Natural killer cell (primary cell): ENCODE data around the gene ANKLE1. TPM values are rescaled to one million over a fixed set of nuclear protein-coding genes. Genes with fewer than 3 reads are reported as not detected.

Source experiments
- ATAC-seq, 3 donors: fragments of 150-1000 bp in 2 of 3; fragments of 200-7000 bp in 1 of 3; cut with Tn5 transposase; 1 replicate in 1 of 3; 2 replicates in 2 of 3; pipeline ENCODE4 v1.10.0; 2021; ENCODE audit warnings: mild to moderate bottlenecking in 2 of 3, moderate library complexity in 2 of 3
- DNase-seq, 2 donors: peaks; one replicate each; pipeline versions ENCODE4 v3.0.0 to v3.0.0-alpha.2; 2013 to 2021; ENCODE audit warnings: mixed read lengths in 1 of 2
- H3K27ac ChIP-seq: one replicate; pipeline ENCODE4 v1.5.1; 2013; ENCODE audit warnings: mild to moderate bottlenecking, low read length
- H3K27me3 ChIP-seq: one replicate; pipeline ENCODE4 v1.6.1; 2013; ENCODE audit warnings: low read length; ENCODE audit not compliant: control insufficient read depth, insufficient read depth
- H3K36me3 ChIP-seq: one replicate; pipeline ENCODE4 v1.6.1; 2013; ENCODE audit warnings: low read length; ENCODE audit not compliant: control insufficient read depth, insufficient read depth
- H3K4me1 ChIP-seq: one replicate; pipeline ENCODE4 v1.6.1; 2013; ENCODE audit warnings: low read length; ENCODE audit not compliant: control insufficient read depth, insufficient read depth
- H3K4me3 ChIP-seq: one replicate; pipeline ENCODE4 v1.5.1; 2013; ENCODE audit warnings: low read length
- H3K9me3 ChIP-seq: one replicate; pipeline ENCODE4 v1.6.1; 2013; ENCODE audit warnings: low read length; ENCODE audit not compliant: control insufficient read depth, insufficient read depth
- H3K27ac Mint-ChIP-seq, 2 donors: one replicate each; pipeline ENCODE4 v1.8.0; 2022; ENCODE audit warnings: mild to moderate bottlenecking in 2 of 2, mixed read lengths in 2 of 2, moderate library complexity in 1 of 2
- H3K27me3 Mint-ChIP-seq, 2 donors: one replicate each; pipeline ENCODE4 v1.8.0; 2022; ENCODE audit warnings: low read depth in 2 of 2, mixed read lengths in 2 of 2
- H3K36me3 Mint-ChIP-seq: one replicate; pipeline ENCODE4 v1.8.0; 2022; ENCODE audit warnings: mixed read lengths
- H3K4me1 Mint-ChIP-seq, 2 donors: one replicate each; pipeline ENCODE4 v1.8.0; 2022; ENCODE audit warnings: mixed read lengths in 2 of 2
- H3K4me3 Mint-ChIP-seq: one replicate; pipeline ENCODE4 v1.8.0; 2022; ENCODE audit warnings: mild to moderate bottlenecking, moderate library complexity, mixed read lengths
- H3K9me3 Mint-ChIP-seq, 2 donors: one replicate each; pipeline ENCODE4 v1.8.0; 2022; ENCODE audit warnings: mixed read lengths in 2 of 2
- WGBS: methylation state at CpG from one replicate; pipeline ENCODE4 v1.1.7; 2013; ENCODE audit warnings: missing lambda C conversion rate; ENCODE audit not compliant: insufficient coverage; 5-methylcytosine and 5-hydroxymethylcytosine counted together
- intact Hi-C: fragments of 100-400 bp; cut with micrococcal nuclease; formaldehyde crosslinking; loops from one replicate; pipeline ENCODE4 v1.14.2; 2022
- total RNA-seq, 4 donors: library from RNA; stranded (reverse); fragments of 120-200 nt in 1 of 4; gene quantifications; one replicate each; pipeline versions ENCODE4 v1.2.3 to v1.2.4, GENCODE V29; 2013 to 2022
- TF ChIP-seq, protein P1 (sequence below): fragments of 200-600 bp; IDR thresholded peaks from one replicate; pipeline ENCODE4 v1.8.0; 2022; ENCODE audit warnings: antibody characterized with exemption

The ANKLE1 gene
- total RNA-seq, 3 donors from 2014 or later (not counting 1 experiment from before 2014, with no cell fraction given): 1.3 to 3.6 (median 2.0) TPM

DNA sequence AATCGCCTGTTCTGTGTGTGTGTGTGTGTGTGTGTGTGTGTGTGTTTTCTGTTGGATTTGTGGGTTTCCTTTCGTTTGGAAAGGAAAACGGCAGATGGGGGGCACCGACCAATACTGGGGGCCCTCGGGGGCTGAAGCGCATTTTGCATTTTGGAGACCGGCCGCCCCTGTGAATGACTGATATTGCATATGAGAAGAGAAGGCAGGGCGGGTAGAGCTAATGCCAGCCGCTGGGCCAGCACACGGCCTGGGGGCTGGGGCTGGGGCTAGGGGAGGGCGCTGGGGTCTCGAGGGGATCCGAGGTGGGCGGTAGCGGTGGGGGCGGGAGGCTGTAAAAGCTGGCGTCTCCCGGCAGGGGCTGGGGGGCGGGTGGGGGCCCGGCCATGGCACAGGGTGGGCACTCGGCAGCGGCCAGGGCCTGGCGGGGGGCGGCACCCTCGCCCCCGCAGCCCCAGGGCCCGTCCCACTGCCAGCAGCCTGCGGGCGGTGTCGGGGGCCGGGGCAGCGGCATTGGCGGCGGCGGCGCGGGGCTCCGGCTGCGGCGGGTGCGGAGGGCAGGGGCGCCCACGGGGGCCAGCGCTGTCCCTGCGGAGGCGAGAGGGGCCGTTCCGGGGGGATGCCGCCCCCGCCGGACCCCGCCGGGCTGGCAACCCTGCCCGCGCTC lies 41.7 kb downstream of the ANKLE1 start:
- no peak overlapping the region for H3K27ac ChIP-seq
- H3K27me3 ChIP-seq: no peaks in the 10 kb centered on the region
- peaks cover 7% of the 10 kb centered on the region for H3K4me1 ChIP-seq
- H3K4me1 Mint-ChIP-seq: no peaks in the 10 kb centered on the region
- H3K4me3 ChIP-seq: no peak overlapping the region
- WGBS: 23% methylated on average over 56 of the region's 56 CpGs
- no peaks in the 10 kb centered on the region for H3K9me3 Mint-ChIP-seq
- TF ChIP-seq, protein P1, sequence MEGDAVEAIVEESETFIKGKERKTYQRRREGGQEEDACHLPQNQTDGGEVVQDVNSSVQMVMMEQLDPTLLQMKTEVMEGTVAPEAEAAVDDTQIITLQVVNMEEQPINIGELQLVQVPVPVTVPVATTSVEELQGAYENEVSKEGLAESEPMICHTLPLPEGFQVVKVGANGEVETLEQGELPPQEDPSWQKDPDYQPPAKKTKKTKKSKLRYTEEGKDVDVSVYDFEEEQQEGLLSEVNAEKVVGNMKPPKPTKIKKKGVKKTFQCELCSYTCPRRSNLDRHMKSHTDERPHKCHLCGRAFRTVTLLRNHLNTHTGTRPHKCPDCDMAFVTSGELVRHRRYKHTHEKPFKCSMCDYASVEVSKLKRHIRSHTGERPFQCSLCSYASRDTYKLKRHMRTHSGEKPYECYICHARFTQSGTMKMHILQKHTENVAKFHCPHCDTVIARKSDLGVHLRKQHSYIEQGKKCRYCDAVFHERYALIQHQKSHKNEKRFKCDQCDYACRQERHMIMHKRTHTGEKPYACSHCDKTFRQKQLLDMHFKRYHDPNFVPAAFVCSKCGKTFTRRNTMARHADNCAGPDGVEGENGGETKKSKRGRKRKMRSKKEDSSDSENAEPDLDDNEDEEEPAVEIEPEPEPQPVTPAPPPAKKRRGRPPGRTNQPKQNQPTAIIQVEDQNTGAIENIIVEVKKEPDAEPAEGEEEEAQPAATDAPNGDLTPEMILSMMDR: no peak
- H3K27me3 Mint-ChIP-seq: no peaks in the 10 kb centered on the region
- intact Hi-C loops: no loop called here
- no peak for ATAC-seq
- H3K36me3 ChIP-seq: peaks cover 25% of the 10 kb centered on the region
- no peaks in the 10 kb centered on the region for H3K36me3 Mint-ChIP-seq
- DNase-seq: no peak
- H3K4me3 Mint-ChIP-seq: peak overlapping the region; percentile 21
- H3K27ac Mint-ChIP-seq: no peak overlapping the region
- no peaks in the 10 kb centered on the region for H3K9me3 ChIP-seq

DNA sequence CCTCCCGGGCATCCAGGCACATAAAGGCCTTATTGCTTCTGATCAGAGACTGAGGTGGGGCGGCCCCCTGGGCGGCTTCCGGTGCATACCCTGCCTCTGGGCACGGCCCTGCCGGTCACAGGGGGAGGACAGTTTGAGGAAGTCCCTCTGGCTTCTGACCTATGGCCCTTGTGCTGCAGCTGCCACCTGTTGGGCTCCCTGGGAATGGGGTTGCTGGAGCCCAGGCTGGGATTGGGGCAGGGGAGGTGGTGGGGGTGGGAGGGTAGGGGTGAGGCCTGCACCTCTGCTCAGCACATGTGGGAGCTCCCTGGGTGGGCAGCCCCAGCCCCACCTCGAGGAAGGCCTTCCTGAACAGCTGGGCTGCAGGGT lies 42.2 kb downstream of the ANKLE1 start:
- TF ChIP-seq, protein P1: no peak
- Mint-ChIP-seq H3K9me3 (no peaks in the 10 kb centered on the region), H3K27me3 (no peaks in the 10 kb centered on the region), H3K27ac (no peak overlapping the region), H3K36me3 (no peaks in the 10 kb centered on the region), H3K4me1 (peaks cover 0 to 2% of the 10 kb centered on the region in 2 donors), H3K4me3 (no peak overlapping the region)
- Histone ChIP-seq H3K36me3 (peaks cover 22% of the 10 kb centered on the region), H3K27me3 (no peaks in the 10 kb centered on the region), H3K9me3 (no peaks in the 10 kb centered on the region), H3K4me1 (peaks cover 10% of the 10 kb centered on the region), H3K27ac (no peak overlapping the region), H3K4me3 (no peak overlapping the region)
- DNase-seq (peak in 1 of 2 donors; percentile 43), ATAC-seq (no peak)
- intact Hi-C loops: no loop called here
- WGBS: 31% methylated on average over 7 of the region's 7 CpGs

DNA sequence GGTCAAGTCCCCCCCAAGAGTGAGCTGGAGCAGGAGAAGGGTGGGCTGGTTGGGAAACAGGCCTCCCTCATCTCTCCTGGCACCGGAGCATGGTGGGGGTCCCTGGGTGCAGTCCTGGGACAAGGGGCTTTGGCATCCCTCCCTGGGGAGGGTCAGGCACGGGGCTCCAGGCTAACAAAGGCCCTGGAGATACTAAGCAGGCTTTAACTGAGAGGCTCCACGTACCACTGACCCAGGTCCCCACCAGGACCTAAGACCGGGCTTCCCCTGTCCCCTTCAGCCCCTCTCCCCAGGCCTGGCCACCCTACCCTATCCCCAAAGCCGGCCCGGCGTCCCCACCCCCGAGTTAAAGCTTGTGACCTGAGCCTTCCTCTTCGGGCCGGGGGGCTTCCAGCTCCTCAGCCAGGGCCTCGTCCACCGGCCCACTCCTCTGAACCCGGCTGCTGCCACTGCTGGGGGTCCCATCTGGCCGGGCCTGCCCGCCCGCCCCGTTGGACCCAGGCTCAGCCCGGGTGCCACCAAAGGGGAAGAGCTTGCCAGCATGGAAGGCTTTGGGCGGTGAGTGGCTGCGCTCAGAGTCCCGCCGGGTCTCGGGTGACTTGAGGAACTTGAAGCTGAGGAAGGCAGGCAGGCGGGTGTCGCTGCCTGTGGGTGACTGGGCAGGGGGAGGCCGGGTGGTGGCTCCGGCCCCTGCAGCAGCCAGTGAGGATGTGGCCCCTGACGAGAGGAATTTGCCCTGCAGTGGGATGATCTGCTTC lies 42.8 kb downstream of the ANKLE1 start:
- DNase-seq: no peak
- H3K27ac Mint-ChIP-seq: no peak overlapping the region
- Histone ChIP-seq H3K4me1 (peaks cover 15% of the 10 kb centered on the region), H3K4me3 (no peak overlapping the region), H3K27me3 (no peaks in the 10 kb centered on the region), H3K9me3 (no peaks in the 10 kb centered on the region), H3K27ac (no peak overlapping the region), H3K36me3 (peaks cover 16% of the 10 kb centered on the region)
- no peaks in the 10 kb centered on the region for H3K36me3 Mint-ChIP-seq
- intact Hi-C loops: no loop called here
- WGBS: 91% methylated on average over 28 of the region's 28 CpGs
- ATAC-seq: no peak
- no peaks in the 10 kb centered on the region for H3K9me3 Mint-ChIP-seq
- peaks cover 0 to 8% of the 10 kb centered on the region in 2 donors for H3K4me1 Mint-ChIP-seq
- H3K27me3 Mint-ChIP-seq: no peaks in the 10 kb centered on the region
- TF ChIP-seq, protein P1: no peak
- no peak overlapping the region for H3K4me3 Mint-ChIP-seq
